Measurements from ENCODE around the gene MAML3. TPM values are rescaled to one million over a fixed set of nuclear protein-coding genes. Genes with fewer than 3 reads are reported as not detected.

MAML3 gene
- total and polyA plus RNA-seq, 5 donors from 2014 or later: 0.11 to 1.1 (median 0.16) TPM; not detected in 1

GRCh38 chr4:139963708-139964107, 190.3 kb downstream of the MAML3 start:
- H3K36me3 ChIP-seq (ENCODE audit: control insufficient read depth, insufficient read depth, low read length): no peaks in the 10 kb centered on the region
- peaks cover 4% of the 10 kb centered on the region for H3K27me3 ChIP-seq (ENCODE audit: control insufficient read depth, insufficient read depth, low read length)
- no peak overlapping the region for H3K27ac Mint-ChIP-seq
- H3K4me3 ChIP-seq (ENCODE audit: low read depth, low read length): no peak overlapping the region
- no peaks in the 10 kb centered on the region for H3K36me3 Mint-ChIP-seq
- ATAC-seq (ENCODE audit: low read depth in 2 of 2) (no peak), DNase-seq (no peak)
- H3K9me3 ChIP-seq (ENCODE audit: control insufficient read depth in 2 of 2, low read length in 2 of 2): no peaks in the 10 kb centered on the region
- H3K4me3 Mint-ChIP-seq: no peak overlapping the region
- H3K4me1 Mint-ChIP-seq: no peaks in the 10 kb centered on the region
- no peaks in the 10 kb centered on the region for H3K4me1 ChIP-seq (ENCODE audit: control insufficient read depth, insufficient read depth, low read length, poor library complexity, severe bottlenecking)
- H3K27ac ChIP-seq (ENCODE audit: insufficient read depth, low read length, poor library complexity, severe bottlenecking): no peak overlapping the region
- H3K27me3 Mint-ChIP-seq: peaks cover 23% of the 10 kb centered on the region
- no peaks in the 10 kb centered on the region for H3K9me3 Mint-ChIP-seq

DNA sequence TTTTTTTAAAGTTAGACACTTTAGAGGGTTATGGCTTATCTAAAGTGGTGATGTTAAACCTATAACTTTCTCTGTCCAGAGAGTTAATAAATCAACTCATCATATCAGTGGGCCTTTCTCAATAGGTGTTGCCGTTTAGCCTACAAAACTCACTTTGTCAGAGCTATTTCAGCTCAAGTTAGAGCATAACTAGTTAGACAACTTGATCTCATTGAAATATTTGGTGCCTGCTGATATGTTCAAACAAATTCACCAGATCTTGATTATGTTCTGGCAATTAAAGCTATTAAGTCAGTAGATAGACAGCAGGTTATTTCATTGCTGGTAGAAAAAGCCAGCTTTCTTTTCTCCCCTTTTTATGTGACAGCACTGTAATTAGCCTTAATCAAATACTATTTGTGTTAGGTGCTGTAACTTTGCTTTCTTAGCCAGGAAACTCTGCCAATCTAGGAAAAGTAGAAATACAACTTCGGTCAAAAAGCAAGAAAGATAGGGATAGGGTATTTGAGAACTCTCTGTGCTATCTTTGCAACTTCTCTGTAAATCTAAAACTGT, 191.8 kb downstream of the MAML3 start:
- H3K4me3 Mint-ChIP-seq: no peak overlapping the region
- H3K36me3 ChIP-seq (ENCODE audit: control insufficient read depth, insufficient read depth, low read length): no peaks in the 10 kb centered on the region
- DNase-seq (no peak), ATAC-seq (ENCODE audit: low read depth in 2 of 2) (no peak)
- peaks cover 23% of the 10 kb centered on the region for H3K27me3 Mint-ChIP-seq
- no peaks in the 10 kb centered on the region for H3K4me1 Mint-ChIP-seq
- no peaks in the 10 kb centered on the region for H3K9me3 Mint-ChIP-seq
- peaks cover 4% of the 10 kb centered on the region for H3K27me3 ChIP-seq (ENCODE audit: control insufficient read depth, insufficient read depth, low read length)
- no peak overlapping the region for H3K27ac ChIP-seq (ENCODE audit: insufficient read depth, low read length, poor library complexity, severe bottlenecking)
- no peak overlapping the region for H3K4me3 ChIP-seq (ENCODE audit: low read depth, low read length)
- no peak overlapping the region for H3K27ac Mint-ChIP-seq
- no peaks in the 10 kb centered on the region for H3K9me3 ChIP-seq (ENCODE audit: control insufficient read depth in 2 of 2, low read length in 2 of 2)
- H3K36me3 Mint-ChIP-seq: no peaks in the 10 kb centered on the region
- H3K4me1 ChIP-seq (ENCODE audit: control insufficient read depth, insufficient read depth, low read length, poor library complexity, severe bottlenecking): no peaks in the 10 kb centered on the region

- H3K36me3 ChIP-seq (ENCODE audit: control insufficient read depth, insufficient read depth, low read length): no peaks in the 10 kb centered on the region
- Mint-ChIP-seq H3K36me3 (no peaks in the 10 kb centered on the region), H3K27ac (no peak overlapping the region)
Measured at GRCh38 chr4:139961344-139961946, 192.5 kb downstream of the MAML3 start.

DNA sequence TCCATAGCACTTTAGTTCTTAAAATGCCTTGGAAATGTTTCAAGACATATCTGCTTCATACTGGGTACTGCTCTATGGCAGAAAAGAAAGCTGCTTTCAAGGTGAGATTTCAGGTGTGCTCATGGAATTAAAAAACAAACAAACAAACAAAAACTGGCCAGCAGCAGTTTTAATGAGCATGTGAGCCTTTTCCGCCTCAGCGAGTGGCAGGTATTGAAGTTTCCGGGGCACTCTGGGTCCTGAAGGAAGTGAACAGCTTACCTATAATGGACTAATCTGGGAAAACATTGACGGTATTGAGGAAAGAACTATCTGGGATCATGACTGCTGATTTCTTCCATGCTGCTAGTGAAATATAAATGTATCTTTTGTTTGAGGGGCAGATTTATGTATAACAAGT, 194.6 kb downstream of the MAML3 start:
- no peak overlapping the region for H3K27ac ChIP-seq (ENCODE audit: insufficient read depth, low read length, poor library complexity, severe bottlenecking)
- no peaks in the 10 kb centered on the region for H3K4me1 ChIP-seq (ENCODE audit: control insufficient read depth, insufficient read depth, low read length, poor library complexity, severe bottlenecking)
- Mint-ChIP-seq H3K27ac (no peak overlapping the region), H3K27me3 (peaks cover 22% of the 10 kb centered on the region), H3K9me3 (peaks cover 0 to 2% (median 0%) of the 10 kb centered on the region in 7 donors), H3K4me1 (no peaks in the 10 kb centered on the region), H3K4me3 (no peak overlapping the region), H3K36me3 (no peaks in the 10 kb centered on the region)
- no peak for DNase-seq
- H3K27me3 ChIP-seq (ENCODE audit: control insufficient read depth, insufficient read depth, low read length): peaks cover 8% of the 10 kb centered on the region
- H3K36me3 ChIP-seq (ENCODE audit: control insufficient read depth, insufficient read depth, low read length): no peaks in the 10 kb centered on the region
- no peak overlapping the region for H3K4me3 ChIP-seq (ENCODE audit: low read depth, low read length)
- ATAC-seq (ENCODE audit: low read depth in 2 of 2): no peak
- no peaks in the 10 kb centered on the region for H3K9me3 ChIP-seq (ENCODE audit: control insufficient read depth in 2 of 2, low read length in 2 of 2)

More at GRCh38 chr4:139961344-139961946, 192.5 kb downstream of the MAML3 start:
- Mint-ChIP-seq H3K4me1 (no peaks in the 10 kb centered on the region), H3K27me3 (peaks cover 19% of the 10 kb centered on the region), H3K4me3 (no peak overlapping the region), H3K9me3 (peaks cover 0 to under 1% (median 0%) of the 10 kb centered on the region in 7 donors)
- peaks cover 8% of the 10 kb centered on the region for H3K27me3 ChIP-seq (ENCODE audit: control insufficient read depth, insufficient read depth, low read length)
- DNase-seq (no peak), ATAC-seq (ENCODE audit: low read depth in 2 of 2) (no peak)
- H3K4me1 ChIP-seq (ENCODE audit: control insufficient read depth, insufficient read depth, low read length, poor library complexity, severe bottlenecking): no peaks in the 10 kb centered on the region
- no peak overlapping the region for H3K27ac ChIP-seq (ENCODE audit: insufficient read depth, low read length, poor library complexity, severe bottlenecking)
- H3K4me3 ChIP-seq (ENCODE audit: low read depth, low read length): no peak overlapping the region
- no peaks in the 10 kb centered on the region for H3K9me3 ChIP-seq (ENCODE audit: control insufficient read depth in 2 of 2, low read length in 2 of 2)

DNA sequence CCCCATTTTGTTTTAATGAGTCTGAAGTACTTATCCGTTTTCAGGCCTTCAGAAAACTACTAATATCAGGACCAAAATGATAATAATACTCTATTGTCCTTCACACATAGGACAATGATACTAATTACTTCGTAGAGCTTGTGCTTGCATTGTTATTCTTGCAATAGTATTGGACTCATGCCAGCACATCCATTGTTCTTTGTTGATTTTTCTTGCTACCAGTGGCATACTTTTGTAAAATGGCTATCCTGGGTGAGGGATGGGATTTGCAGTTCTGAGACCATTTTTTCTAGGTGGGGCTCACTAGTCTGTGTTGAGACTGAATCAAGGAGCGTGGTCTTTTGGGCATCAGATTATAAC, 195.3 kb downstream of the MAML3 start:
- no peak overlapping the region for H3K4me3 ChIP-seq (ENCODE audit: low read depth, low read length)
- DNase-seq (no peak), ATAC-seq (ENCODE audit: low read depth in 2 of 2) (no peak)

DNA sequence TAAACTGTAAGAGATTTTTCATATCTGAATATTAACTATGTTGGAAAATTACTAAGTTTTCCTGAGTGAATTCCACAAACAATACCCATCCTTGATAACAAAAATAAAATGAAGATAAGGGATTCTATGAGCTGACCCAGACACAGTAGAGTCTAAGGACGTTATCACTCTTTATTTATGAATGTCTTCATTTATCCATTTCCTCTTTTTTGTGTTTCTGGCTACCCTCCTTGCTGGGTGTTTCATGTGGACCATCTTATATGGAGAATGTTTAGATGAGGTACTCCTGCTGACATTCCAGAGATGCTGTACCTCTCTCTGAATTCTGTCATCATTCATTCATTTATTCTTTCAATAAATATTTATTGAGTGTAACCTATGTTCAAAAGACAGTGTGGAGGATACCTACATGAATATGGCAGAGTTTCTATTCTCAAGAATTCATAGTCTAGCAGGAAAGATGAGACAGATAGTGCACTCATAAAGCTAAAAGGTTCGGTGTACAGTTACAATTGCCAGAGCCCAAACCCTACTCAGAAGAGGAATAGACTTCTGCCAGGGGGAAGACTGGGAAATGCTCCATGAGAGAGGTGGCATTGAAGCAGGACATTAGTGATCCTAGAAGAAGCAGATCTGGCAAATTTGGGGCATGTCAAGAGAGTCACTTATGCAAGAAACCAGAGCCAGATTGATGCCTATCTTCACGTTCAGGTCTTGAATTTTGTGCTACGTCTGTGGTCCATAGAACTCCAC, 195.8 kb downstream of the MAML3 start:
- Mint-ChIP-seq H3K27ac (no peak overlapping the region), H3K36me3 (no peaks in the 10 kb centered on the region)
- no peak for ATAC-seq (ENCODE audit: low read depth in 2 of 2)

More for the DNA sequence above, 195.3 kb downstream of the MAML3 start:
- Mint-ChIP-seq H3K4me1 (no peaks in the 10 kb centered on the region), H3K36me3 (no peaks in the 10 kb centered on the region), H3K4me3 (no peak overlapping the region), H3K27ac (no peak overlapping the region), H3K27me3 (peaks cover 27% of the 10 kb centered on the region), H3K9me3 (peaks cover 0 to 2% (median 0%) of the 10 kb centered on the region in 7 donors)
- Histone ChIP-seq H3K27me3 (ENCODE audit: control insufficient read depth, insufficient read depth, low read length) (peaks cover 8% of the 10 kb centered on the region), H3K27ac (ENCODE audit: insufficient read depth, low read length, poor library complexity, severe bottlenecking) (no peak overlapping the region), H3K9me3 (ENCODE audit: control insufficient read depth in 2 of 2, low read length in 2 of 2) (no peaks in the 10 kb centered on the region), H3K4me1 (ENCODE audit: control insufficient read depth, insufficient read depth, low read length, poor library complexity, severe bottlenecking) (no peaks in the 10 kb centered on the region), H3K36me3 (ENCODE audit: control insufficient read depth, insufficient read depth, low read length) (no peaks in the 10 kb centered on the region)

DNA sequence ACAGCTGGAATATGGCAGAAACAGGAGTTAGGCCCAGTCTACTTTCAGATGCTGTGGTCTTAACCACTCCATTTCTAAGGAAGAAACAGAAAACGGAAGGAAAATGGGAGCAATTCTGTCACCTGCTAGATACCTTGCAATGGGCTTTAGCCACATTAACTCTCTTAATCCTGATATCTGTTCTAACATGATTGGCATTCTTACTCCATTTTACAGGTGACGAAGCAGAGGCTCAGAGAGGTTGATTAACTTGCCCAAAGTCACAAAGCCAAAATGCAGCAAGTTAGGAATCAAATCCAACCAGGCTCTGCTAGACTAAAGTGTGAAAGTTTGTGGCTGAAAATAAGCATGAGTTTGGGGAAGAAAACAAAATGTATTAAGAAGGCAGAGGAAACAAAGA, 196.9 kb downstream of the MAML3 start:
- no peak overlapping the region for H3K27ac ChIP-seq (ENCODE audit: insufficient read depth, low read length, poor library complexity, severe bottlenecking)
- no peak for DNase-seq
- H3K27me3 Mint-ChIP-seq: peaks cover 32% of the 10 kb centered on the region
- no peaks in the 10 kb centered on the region for H3K4me1 ChIP-seq (ENCODE audit: control insufficient read depth, insufficient read depth, low read length, poor library complexity, severe bottlenecking)
- H3K4me1 Mint-ChIP-seq: no peaks in the 10 kb centered on the region
- H3K27me3 ChIP-seq (ENCODE audit: control insufficient read depth, insufficient read depth, low read length): peaks cover 8% of the 10 kb centered on the region
- no peak overlapping the region for H3K4me3 Mint-ChIP-seq
- H3K27ac Mint-ChIP-seq: no peak overlapping the region
- H3K36me3 ChIP-seq (ENCODE audit: control insufficient read depth, insufficient read depth, low read length): no peaks in the 10 kb centered on the region
- no peaks in the 10 kb centered on the region for H3K36me3 Mint-ChIP-seq
- no peaks in the 10 kb centered on the region for H3K9me3 ChIP-seq (ENCODE audit: control insufficient read depth in 2 of 2, low read length in 2 of 2)
- H3K4me3 ChIP-seq (ENCODE audit: low read depth, low read length): no peak overlapping the region
- peaks cover 0 to 2% (median 0%) of the 10 kb centered on the region in 7 donors for H3K9me3 Mint-ChIP-seq
- ATAC-seq (ENCODE audit: low read depth in 2 of 2): no peak

More for the DNA sequence above, 195.8 kb downstream of the MAML3 start:
- Mint-ChIP-seq H3K4me3 (no peak overlapping the region), H3K9me3 (peaks cover 0 to 2% (median 0%) of the 10 kb centered on the region in 7 donors), H3K4me1 (no peaks in the 10 kb centered on the region), H3K27me3 (peaks cover 30% of the 10 kb centered on the region)
- Histone ChIP-seq H3K27me3 (ENCODE audit: control insufficient read depth, insufficient read depth, low read length) (peaks cover 8% of the 10 kb centered on the region), H3K4me1 (ENCODE audit: control insufficient read depth, insufficient read depth, low read length, poor library complexity, severe bottlenecking) (no peaks in the 10 kb centered on the region), H3K4me3 (ENCODE audit: low read depth, low read length) (no peak overlapping the region), H3K9me3 (ENCODE audit: control insufficient read depth in 2 of 2, low read length in 2 of 2) (no peaks in the 10 kb centered on the region), H3K27ac (ENCODE audit: insufficient read depth, low read length, poor library complexity, severe bottlenecking) (no peak overlapping the region), H3K36me3 (ENCODE audit: control insufficient read depth, insufficient read depth, low read length) (no peaks in the 10 kb centered on the region)
- no peak for DNase-seq

Measured in CD4-positive, CD25-positive, alpha-beta regulatory T cell (primary cell).